Mesendoderm (in vitro differentiated cells): ENCODE data around the gene STK32B. TPM values are rescaled to one million over a fixed set of nuclear protein-coding genes. Genes with fewer than 3 reads are reported as not detected.

ENCODE experiments used
- DNase-seq: peaks from one replicate; pipeline ENCODE4 v3.0.0; 2013
- H2AK5ac ChIP-seq: 2 replicates; pipeline ENCODE4 v1.6.1; 2013; ENCODE audit warnings: low read length, inconsistent platforms
- H2BK120ac ChIP-seq: 2 replicates; pipeline ENCODE4 v1.6.1; 2013; ENCODE audit warnings: low read depth, mild to moderate bottlenecking, low read length, moderate library complexity, mixed read lengths
- H2BK15ac ChIP-seq: replicated peaks from 2 replicates; pipeline ENCODE4 v1.6.1; 2013; ENCODE audit warnings: low read depth, mild to moderate bottlenecking, moderate library complexity
- H2BK5ac ChIP-seq: 2 replicates; pipeline ENCODE4 v1.6.1; 2013; ENCODE audit warnings: low read length, inconsistent platforms
- H3K18ac ChIP-seq: 2 replicates; pipeline ENCODE4 v1.6.1; 2013; ENCODE audit warnings: mild to moderate bottlenecking, low read length, mixed read lengths
- H3K23ac ChIP-seq: one replicate; pipeline ENCODE4 v1.6.1; 2013; ENCODE audit warnings: low read length
- H3K27ac ChIP-seq: 2 replicates; pipeline ENCODE4 v1.5.1; 2013; ENCODE audit warnings: low read depth, mild to moderate bottlenecking, inconsistent platforms, low read length, moderate library complexity
- H3K27me3 ChIP-seq: 2 replicates; pipeline ENCODE4 v1.6.1; 2013; ENCODE audit warnings: low read length, control low read depth, mild to moderate bottlenecking, inconsistent platforms; ENCODE audit not compliant: insufficient read depth, poor library complexity
- H3K36me3 ChIP-seq: 2 replicates; pipeline ENCODE4 v1.6.1; 2013; ENCODE audit warnings: low read length, inconsistent platforms; ENCODE audit not compliant: control insufficient read depth, insufficient read depth
- H3K4ac ChIP-seq: one replicate; pipeline ENCODE4 v1.6.1; 2013; ENCODE audit warnings: low read depth, mild to moderate bottlenecking, low read length, moderate library complexity
- H3K4me1 ChIP-seq: 2 replicates; pipeline ENCODE4 v1.6.1; 2013; ENCODE audit warnings: low read depth, low read length, inconsistent platforms; ENCODE audit not compliant: control insufficient read depth
- H3K4me2 ChIP-seq: 2 replicates; pipeline ENCODE4 v1.6.1; 2013; ENCODE audit warnings: low read length
- H3K4me3 ChIP-seq: 2 replicates; pipeline ENCODE4 v1.5.1; 2013; ENCODE audit warnings: mild to moderate bottlenecking, low read length
- H3K56ac ChIP-seq: one replicate; pipeline ENCODE4 v1.6.1; 2013; ENCODE audit warnings: low read length
- H3K79me1 ChIP-seq: 2 replicates; pipeline ENCODE4 v1.6.1; 2013; ENCODE audit warnings: low read length, inconsistent platforms
- H3K79me2 ChIP-seq: 2 replicates; pipeline ENCODE4 v1.6.1; 2013; ENCODE audit warnings: mild to moderate bottlenecking, low read length; ENCODE audit not compliant: control insufficient read depth, insufficient read depth
- H3K9ac ChIP-seq: 2 replicates; pipeline ENCODE4 v1.6.1; 2013; ENCODE audit warnings: low read length, inconsistent platforms
- H4K5ac ChIP-seq: one replicate; pipeline ENCODE4 v1.6.1; 2013; ENCODE audit warnings: low read length
- H4K8ac ChIP-seq: one replicate; pipeline ENCODE4 v1.6.1; 2013; ENCODE audit warnings: low read depth, mild to moderate bottlenecking, control low read depth, low read length, moderate library complexity
- WGBS: extraction: QIAGEN DNeasy Blood & Tissue Kit; methylation state at CpG from one replicate; pipeline ENCODE4 v1.1.7; 2013; ENCODE audit warnings: low lambda C conversion rate, missing lambda C conversion rate; ENCODE audit not compliant: insufficient coverage; ENCODE audit errors: extremely low coverage; 5-methylcytosine and 5-hydroxymethylcytosine counted together
- small RNA-seq: library from polyadenylated mRNA; stranded (forward); fragments of <200 nt; extraction: miRNeasy Mini kit (QIAGEN cat#:217004); gene quantifications from one replicate; pipeline ENCODE3, GENCODE V24; 2013; ENCODE audit not compliant: insufficient read depth

The STK32B gene

DNA sequence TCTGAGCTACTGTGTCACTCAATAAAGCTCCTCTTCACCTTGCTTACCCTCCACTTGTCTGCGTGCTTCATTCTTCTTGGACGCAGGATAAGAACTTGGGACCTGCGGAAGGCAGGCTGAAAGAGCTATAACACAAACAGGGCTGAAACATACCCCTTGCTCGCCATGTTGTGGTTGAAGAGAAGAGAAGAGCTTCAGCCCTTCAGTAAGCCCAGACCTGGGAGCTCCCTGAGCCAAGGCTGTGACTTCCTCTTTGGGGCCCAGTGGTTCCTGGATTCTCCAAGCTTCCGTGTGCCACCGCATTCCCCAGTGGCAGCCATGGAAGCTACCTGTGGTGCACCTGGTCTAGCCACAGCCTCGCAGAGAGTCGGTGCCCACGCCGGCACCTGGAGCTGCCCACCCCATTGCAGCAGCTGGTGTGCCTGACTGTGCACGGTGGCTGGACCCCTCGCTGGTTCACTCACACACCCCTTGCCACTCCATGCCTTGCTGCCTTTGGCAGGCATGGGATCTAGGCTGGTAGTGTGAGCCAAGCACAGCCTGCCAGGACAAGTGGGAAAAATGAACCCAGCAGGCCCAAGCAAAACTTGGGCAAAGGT lies 496.5 kb downstream of the STK32B start:
- H4K5ac ChIP-seq, result no peak overlapping the region
- H3K4ac ChIP-seq, result no peak overlapping the region
- DNase-seq, result no peak
- H2BK15ac ChIP-seq, result no peak overlapping the region
- H3K18ac ChIP-seq, result no peak overlapping the region
- no peak overlapping the region for H3K4me2 ChIP-seq
- H3K79me1 ChIP-seq, result no peaks in the 10 kb centered on the region
- no peaks in the 10 kb centered on the region for H3K79me2 ChIP-seq
- H4K8ac ChIP-seq, result no peak overlapping the region
- no CpG with 5 or more reads among the region's 12 CpGs for WGBS
- no peak overlapping the region for H2BK5ac ChIP-seq
- no peak overlapping the region for H3K56ac ChIP-seq
- no peak overlapping the region for H3K27ac ChIP-seq
- H2AK5ac ChIP-seq, result no peak overlapping the region
- no peak overlapping the region for H3K4me3 ChIP-seq
- no peak overlapping the region for H2BK120ac ChIP-seq
- no peaks in the 10 kb centered on the region for H3K4me1 ChIP-seq
- no peak overlapping the region for H3K23ac ChIP-seq
- H3K27me3 ChIP-seq, result no peaks in the 10 kb centered on the region
- no peak overlapping the region for H3K9ac ChIP-seq
- no peaks in the 10 kb centered on the region for H3K36me3 ChIP-seq

Small RNAs within 50 kb of the gene (small RNA-seq; reads per million reads assigned to genes)
- not detected for gene RF00019
